Prostate gland (tissue), 2 donors: ENCODE measurements around the gene ACP6.

Experiments
- POLR2A ChIP-seq: fragments of 450-650 bp; IDR thresholded peaks from one replicate; pipeline ENCODE4 v1.6.1; 2016; ENCODE audit warnings: antibody characterized with exemption, mild to moderate bottlenecking
- POLR2AphosphoS5 ChIP-seq: sonication (generic); formaldehyde crosslinking; IDR thresholded peaks from one replicate; pipeline ENCODE4 v1.6.1; 2017; ENCODE audit warnings: antibody characterized with exemption
- TF ChIP-seq, protein P1 (sequence below), 4 experiments: fragments of 200-600 bp in 2 of 4; fragments of 450-650 bp in 2 of 4; sonication (generic) in 2 of 4; IDR thresholded peaks; 1 replicate in 3 of 4; 2 replicates in 1 of 4; pipeline ENCODE4 v1.5.1; 2016 to 2019; ENCODE audit warnings: antibody characterized with exemption in 4 of 4, mild to moderate bottlenecking in 2 of 4, moderate library complexity in 2 of 4

DNA sequence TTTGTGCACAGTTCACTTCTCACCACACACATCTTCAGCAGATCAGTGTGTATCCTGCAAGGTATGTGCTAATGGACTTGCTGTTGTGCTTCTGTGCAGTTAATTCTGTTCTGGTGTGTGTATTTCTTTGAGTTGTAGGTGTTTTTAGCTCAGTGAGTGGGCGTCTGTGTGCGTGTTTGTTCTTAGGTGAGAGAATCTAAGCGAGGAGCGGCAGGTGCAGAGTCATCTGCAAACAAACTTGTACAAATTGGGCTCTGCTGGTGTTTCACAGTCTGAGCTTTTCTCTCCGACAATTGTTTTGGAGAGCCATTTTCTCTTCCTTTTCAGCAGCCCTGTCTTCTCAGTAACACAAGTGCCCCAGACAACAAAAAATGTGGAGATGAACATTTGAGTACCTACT lies 43.6 kb downstream of the ACP6 start:
- TF ChIP-seq, protein P1, sequence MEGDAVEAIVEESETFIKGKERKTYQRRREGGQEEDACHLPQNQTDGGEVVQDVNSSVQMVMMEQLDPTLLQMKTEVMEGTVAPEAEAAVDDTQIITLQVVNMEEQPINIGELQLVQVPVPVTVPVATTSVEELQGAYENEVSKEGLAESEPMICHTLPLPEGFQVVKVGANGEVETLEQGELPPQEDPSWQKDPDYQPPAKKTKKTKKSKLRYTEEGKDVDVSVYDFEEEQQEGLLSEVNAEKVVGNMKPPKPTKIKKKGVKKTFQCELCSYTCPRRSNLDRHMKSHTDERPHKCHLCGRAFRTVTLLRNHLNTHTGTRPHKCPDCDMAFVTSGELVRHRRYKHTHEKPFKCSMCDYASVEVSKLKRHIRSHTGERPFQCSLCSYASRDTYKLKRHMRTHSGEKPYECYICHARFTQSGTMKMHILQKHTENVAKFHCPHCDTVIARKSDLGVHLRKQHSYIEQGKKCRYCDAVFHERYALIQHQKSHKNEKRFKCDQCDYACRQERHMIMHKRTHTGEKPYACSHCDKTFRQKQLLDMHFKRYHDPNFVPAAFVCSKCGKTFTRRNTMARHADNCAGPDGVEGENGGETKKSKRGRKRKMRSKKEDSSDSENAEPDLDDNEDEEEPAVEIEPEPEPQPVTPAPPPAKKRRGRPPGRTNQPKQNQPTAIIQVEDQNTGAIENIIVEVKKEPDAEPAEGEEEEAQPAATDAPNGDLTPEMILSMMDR (IDR thresholded peaks at IDR 0.05) = no peak
- TF ChIP-seq POLR2A (no peak), POLR2AphosphoS5 (peak; percentile 16)
